Measurements from ENCODE around the gene ATP11C.
"Not testable (repeated sequence)": the region's sequence is repeated elsewhere in the genome, so short reads cannot be mapped to it uniquely, and the experiment has no call there.

ATP11C gene

GRCh38 chrX:139844884-139845283, 88.0 kb downstream of the ATP11C start:
- no peak for DNase-seq

GRCh38 chrX:139844163-139844562, 88.7 kb downstream of the ATP11C start:
- no peak for DNase-seq

DNA sequence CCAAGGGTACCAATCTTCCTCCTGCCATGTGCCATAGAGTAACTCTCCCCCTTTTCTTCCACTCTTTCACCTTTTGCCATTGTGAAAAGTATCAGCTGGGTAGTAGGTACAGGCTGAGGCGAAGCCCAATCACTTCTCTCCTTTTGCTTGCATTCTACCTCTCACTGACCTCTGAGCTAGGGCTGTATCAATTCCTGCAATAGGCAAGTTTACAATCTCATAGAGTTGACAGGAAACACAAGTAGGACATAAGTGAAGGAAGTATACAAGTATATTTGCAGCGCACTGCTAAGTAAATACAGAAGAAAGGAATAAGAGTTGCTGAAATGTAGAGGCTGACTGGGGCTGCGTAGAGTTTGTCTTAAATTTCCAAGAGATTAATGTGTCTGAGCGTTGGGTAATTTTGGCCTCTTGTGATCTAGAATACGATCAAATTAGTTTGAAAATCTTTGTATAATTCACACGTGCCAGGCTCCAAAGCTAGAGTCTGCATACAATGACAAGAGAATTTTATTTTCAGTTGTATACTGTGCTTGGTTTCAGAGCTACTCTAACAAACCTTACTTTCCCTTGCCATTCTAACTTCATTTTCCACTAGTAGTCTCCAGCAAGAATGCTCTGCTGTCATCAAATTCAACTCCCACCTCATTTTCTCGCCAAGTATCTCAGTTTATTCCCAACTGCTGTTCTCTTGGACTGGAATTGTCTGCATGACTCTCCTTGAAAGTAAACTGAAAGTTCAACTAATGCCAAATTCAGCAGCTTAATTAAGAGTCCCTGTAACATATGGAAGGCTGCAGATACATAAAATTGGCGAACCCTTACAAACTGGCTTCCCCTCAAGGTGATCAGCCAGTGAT, 90.3 kb downstream of the ATP11C start:
- DNase-seq = no peak

GRCh38 chrX:139836335-139836734, 96.5 kb downstream of the ATP11C start:
- DNase-seq = not testable (repeated sequence)

DNA sequence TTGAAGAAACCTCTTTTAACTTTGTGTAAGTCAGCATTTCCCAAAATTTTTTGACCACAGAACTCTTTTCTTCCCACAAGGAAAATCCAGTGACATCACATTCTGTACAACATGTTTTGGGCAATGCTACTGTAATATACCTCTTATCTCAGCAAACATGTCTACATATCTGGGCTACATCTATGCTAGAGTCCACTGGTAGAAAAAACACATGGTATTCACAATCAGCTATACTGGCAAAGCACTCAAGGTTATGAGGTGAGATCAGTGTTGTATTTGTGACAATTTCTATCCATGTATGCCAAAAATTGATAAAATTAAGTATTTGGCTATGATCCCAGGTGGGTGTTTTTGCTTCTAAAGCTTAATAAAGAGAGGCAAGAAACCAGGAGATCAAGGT, 98.0 kb downstream of the ATP11C start:
- no peak for DNase-seq

- DNase-seq = no peak
These were observed 100.0 kb downstream of the ATP11C start for GRCh38 chrX:139832718-139833309.

DNA sequence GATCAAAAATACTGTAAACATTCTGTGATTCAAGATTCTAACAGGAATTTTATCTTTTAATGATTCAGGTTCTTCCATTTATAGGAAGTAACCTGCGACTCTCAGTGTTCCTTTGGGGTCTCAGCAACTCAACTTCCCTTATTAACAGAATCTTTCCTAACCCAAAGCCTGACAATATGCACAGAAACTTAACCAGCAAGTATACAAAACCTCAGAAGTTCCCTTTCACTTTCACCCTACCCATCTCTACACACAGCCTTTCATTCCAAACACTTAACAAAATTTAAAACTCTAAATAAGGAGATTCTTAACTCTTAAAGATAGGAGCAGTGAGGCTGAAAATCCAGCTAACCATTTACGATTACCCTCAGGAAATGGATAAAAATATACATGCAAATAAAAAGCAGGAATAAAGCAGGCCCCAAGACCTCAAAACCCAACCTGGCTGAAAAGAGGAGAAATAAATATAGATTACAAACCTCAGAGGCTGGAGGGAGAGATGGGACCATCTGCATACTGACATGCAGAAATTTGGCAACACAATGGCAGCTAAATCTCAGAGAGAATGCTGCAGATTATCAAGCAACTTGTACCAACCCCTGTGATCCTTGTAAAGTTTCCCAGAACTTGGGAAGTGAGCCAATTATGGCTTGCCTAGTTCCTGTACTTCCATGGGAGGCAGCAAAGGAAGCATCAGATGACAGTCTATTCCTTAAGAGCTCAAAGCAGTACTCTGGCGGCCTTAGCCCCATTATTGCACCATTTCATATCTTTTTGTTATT, 101.0 kb downstream of the ATP11C start:
- no peak for DNase-seq

DNA sequence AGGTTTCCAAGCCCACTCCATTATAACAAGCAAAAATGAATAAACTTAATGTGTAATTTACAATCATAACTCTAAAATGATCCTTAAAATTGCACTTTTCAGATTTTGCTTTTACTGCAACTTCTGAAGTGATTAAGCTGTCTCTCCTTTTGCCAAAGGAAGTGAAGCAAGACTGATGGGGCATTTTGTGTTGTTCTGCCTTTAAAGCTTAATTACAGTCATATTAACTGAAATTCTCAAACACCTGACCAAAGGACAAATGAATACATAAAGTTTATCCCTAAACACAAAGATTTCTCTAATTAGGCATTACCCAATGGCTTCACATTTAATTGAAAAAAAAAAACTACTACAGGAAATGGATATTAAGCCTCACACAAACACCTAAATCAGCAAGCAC, 101.8 kb downstream of the ATP11C start:
- no peak for DNase-seq

- no peak for DNase-seq
These were observed 104.0 kb downstream of the ATP11C start for GRCh38 chrX:139828830-139829229.

- DNase-seq = no peak
These were observed 104.8 kb downstream of the ATP11C start for GRCh38 chrX:139828033-139828432.

DNA sequence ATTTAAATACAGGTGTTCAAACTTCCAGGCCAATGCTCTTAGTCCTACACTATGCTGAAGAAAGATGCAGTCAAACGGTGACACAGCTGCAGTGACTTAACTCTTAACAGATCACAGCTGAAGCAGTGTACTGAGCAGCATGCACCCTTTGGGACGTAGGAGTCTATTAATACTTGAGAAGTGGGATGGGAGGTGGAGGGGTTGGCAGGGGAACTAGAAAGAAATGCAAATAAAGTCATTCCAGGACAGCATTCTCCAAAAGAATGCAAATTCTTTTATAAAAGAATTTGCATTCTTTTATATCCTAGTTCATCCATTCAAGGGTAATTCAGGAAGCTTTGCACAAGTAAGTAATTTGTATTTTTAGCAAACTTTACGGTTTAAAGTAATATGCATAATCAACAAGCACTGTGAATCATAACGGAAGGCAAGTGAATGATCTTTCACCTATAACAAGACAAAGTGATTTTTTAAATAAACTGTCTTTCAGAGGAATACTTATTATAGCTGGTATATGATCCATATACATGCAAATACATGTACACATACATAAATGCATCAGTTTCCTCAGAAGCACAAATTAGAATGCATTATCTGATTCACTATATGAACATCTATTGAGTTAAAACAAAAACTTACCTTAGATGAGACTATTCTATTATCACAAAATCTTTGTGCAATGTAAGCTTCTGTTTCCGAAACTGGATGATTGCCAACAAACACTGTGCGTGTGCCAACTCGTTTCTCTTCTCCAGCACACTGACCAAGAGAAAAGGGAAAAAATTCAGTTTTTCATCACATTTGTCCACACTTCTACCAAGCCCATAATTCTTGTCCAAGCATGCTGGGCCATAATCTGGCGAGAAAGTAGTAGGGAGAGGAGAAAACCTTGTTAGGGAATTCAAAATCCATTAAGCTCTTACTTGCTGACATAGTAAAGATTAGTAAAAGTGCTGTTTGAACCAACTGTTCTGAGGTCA, 106.5 kb downstream of the ATP11C start:
- no peak for DNase-seq

DNA sequence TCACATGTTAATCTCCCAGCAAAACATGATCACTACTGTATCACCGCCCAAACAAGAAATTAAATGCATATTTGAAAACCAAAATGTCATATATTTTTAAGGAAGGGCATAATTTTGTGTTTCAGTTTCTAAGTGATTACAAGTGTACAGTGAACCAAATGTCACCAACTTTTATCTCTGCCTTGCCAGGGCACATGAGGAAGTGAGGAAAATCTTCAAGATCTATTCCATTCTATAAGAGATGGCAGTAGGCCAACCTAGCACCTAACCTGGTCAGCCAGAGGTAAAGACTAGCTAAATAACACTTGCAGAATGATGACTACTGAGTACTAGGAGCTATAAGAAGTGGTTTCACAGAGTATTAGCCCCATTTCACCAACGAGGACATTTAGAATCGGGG, 107.2 kb downstream of the ATP11C start:
- no peak for DNase-seq

GRCh38 chrX:139823806-139824205, 109.0 kb downstream of the ATP11C start:
- DNase-seq = no peak

DNA sequence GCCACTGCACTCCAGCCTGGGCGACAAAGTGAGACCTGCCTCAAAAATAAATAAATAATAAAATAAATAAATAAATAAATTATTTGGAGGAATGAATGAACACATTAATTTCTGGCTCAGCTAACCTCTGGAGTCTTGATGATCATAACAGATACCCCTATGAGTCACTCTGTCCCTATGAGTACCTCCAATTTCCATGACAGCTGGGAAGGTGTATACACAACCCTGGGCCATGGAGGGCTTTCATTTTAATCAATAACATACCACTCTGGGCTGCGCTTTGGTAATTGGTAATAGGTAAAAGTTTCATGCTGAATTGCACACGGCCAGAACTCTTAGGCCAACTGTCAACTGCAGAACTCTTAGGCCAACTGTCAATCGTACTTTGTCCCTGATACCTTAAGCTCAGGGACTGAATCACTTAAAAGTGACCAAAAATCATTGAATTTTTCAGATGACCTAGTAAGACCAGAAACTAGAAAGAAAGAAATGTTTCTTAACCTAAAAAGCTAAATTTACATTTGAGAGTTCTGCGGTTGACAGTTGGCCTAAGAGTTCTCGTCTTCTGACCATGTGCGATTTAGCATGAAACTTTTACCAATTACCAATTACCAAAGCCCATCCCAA, 112.4 kb downstream of the ATP11C start:
- DNase-seq = no peak

- DNase-seq = no peak
These were observed 116.6 kb downstream of the ATP11C start for GRCh38 chrX:139816204-139816603.

- no peak for DNase-seq
These were observed 117.1 kb downstream of the ATP11C start for GRCh38 chrX:139815771-139816170.

GRCh38 chrX:139811942-139812629, 120.8 kb downstream of the ATP11C start:
- no peak for DNase-seq

- no peak for DNase-seq
These were observed 128.4 kb downstream of the ATP11C start for GRCh38 chrX:139804482-139804881.

DNA sequence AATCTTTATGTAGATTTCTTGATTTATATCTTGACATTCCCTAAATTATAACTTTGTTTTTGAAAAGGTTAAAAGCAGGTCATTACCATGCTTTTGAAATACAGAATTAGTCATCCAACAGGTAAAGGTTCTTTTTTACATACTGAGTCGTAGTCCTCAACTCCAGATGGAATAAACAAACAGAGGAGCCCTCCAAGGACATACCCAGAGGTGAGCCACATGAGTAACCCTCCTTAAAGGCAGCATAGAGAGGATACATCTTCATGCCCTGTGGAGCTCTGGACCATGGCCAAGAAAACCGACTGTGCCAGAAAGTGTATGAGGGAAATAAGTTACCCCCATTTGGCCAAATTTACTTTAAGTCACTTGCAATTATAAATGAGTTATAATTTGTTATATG, 129.6 kb downstream of the ATP11C start:
- no peak for DNase-seq

GRCh38 chrX:139802048-139802447, 130.8 kb downstream of the ATP11C start:
- no peak for DNase-seq

GRCh38 chrX:139801397-139801813, 131.4 kb downstream of the ATP11C start:
- no peak for DNase-seq
